Endothelial cell of umbilical vein (primary cell): ENCODE results near the gene S100P. TPM values are rescaled to one million over a fixed set of nuclear protein-coding genes. Genes with fewer than 3 reads are reported as not detected.

ENCODE experiments used
- BruUV-seq: library from RNA; stranded (reverse); fragments of 400-500 nt; replicated peaks from 2 replicates; lab custom pipeline; 2021; lab: Mats Ljungman, UMichigan
- CTCF ChIA-PET: fragments of 300-600, 350-600 bp; sonication (Branson Sonifier 250); formaldehyde crosslinking; loops from one replicate; lab custom pipeline; 2021; ENCODE audit warnings: antibody characterized with exemption, inconsistent platforms; lab: Charles Lee
- POLR2A ChIA-PET: fragments of 300-600, 350-600 bp; sonication (Branson Sonifier 250); formaldehyde crosslinking; loops from one replicate; lab custom pipeline; 2021; ENCODE audit warnings: antibody characterized with exemption, inconsistent platforms; lab: Charles Lee
- DNase-seq: peaks from one replicate; pipeline ENCODE4 v3.0.0-alpha.2; 2011; ENCODE audit warnings: low read depth, low spot score
- FAIRE-seq: peaks from 2 replicates; lab custom pipeline; 2011; peaks lifted over from hg19 to GRCh38; lab: Jason Lieb, UNC
- H2AFZ ChIP-seq: 2 replicates; pipeline ENCODE4 v1.6.0; 2012; ENCODE audit warnings: low read depth, low read length, control low read depth, inconsistent platforms
- H3K27ac ChIP-seq: 2 replicates; pipeline ENCODE4 v1.5.1; 2011; ENCODE audit warnings: low read depth, mild to moderate bottlenecking, control low read depth, low read length, moderate library complexity; ENCODE audit not compliant: insufficient read depth
- H3K27me3 ChIP-seq, 2 experiments: 2 replicates each; pipeline versions ENCODE4 v1.6.0 to v1.6.1; 2011; ENCODE audit warnings: low read length in 2 of 2, mixed read lengths in 1 of 2; ENCODE audit not compliant: control insufficient read depth in 2 of 2, insufficient read depth in 2 of 2
- H3K36me3 ChIP-seq, 2 experiments: 2 replicates in 1 of 2; 3 replicates in 1 of 2; pipeline ENCODE4 v1.5.1; 2011; ENCODE audit warnings: low read length in 2 of 2, mild to moderate bottlenecking in 1 of 2, moderate library complexity in 1 of 2; ENCODE audit not compliant: control insufficient read depth in 2 of 2, insufficient read depth in 2 of 2; ENCODE audit errors: extremely low read depth in 1 of 2
- H3K4me1 ChIP-seq: 3 replicates; pipeline ENCODE4 v1.5.1; 2011; ENCODE audit warnings: mild to moderate bottlenecking, low read length; ENCODE audit not compliant: control insufficient read depth, insufficient read depth; ENCODE audit errors: extremely low read depth
- H3K4me2 ChIP-seq: 2 replicates; pipeline ENCODE4 v1.6.1; 2011; ENCODE audit warnings: low read length, control low read depth, mixed read lengths; ENCODE audit not compliant: insufficient read depth
- H3K4me3 ChIP-seq, 3 experiments: fragments of 200-600 bp in 1 of 3; sonication (generic), shearing (Covaris generic) in 1 of 3; replicated peaks in 1 of 3; 2 replicates each; pipeline ENCODE4 v1.5.1; 2011 to 2016; ENCODE audit warnings: control low read depth in 3 of 3, low read length in 3 of 3, mild to moderate bottlenecking in 2 of 3, inconsistent platforms in 1 of 3, low read depth in 1 of 3, moderate library complexity in 1 of 3; ENCODE audit not compliant: insufficient read depth in 1 of 3
- H3K79me2 ChIP-seq: 2 replicates; pipeline ENCODE4 v1.6.0; 2012; ENCODE audit warnings: low read length, inconsistent platforms; ENCODE audit not compliant: control insufficient read depth, insufficient read depth
- H3K9ac ChIP-seq: replicated peaks from 2 replicates; pipeline ENCODE3; 2011; ENCODE audit warnings: low read length, control low read depth; ENCODE audit not compliant: insufficient read depth; ENCODE audit errors: extremely low read depth
- H3K9me1 ChIP-seq: replicated peaks from 3 replicates; pipeline ENCODE4 v1.6.0; 2011; ENCODE audit warnings: mild to moderate bottlenecking, low read length; ENCODE audit not compliant: control insufficient read depth, insufficient read depth; ENCODE audit errors: extremely low read depth
- H3K9me3 ChIP-seq: replicated peaks from 2 replicates; pipeline ENCODE4 v1.5.1; 2012; ENCODE audit warnings: low read length, inconsistent platforms; ENCODE audit not compliant: control insufficient read depth, insufficient read depth
- H4K20me1 ChIP-seq: replicated peaks from 2 replicates; pipeline ENCODE3; 2011; ENCODE audit warnings: mild to moderate bottlenecking, low read length; ENCODE audit not compliant: control insufficient read depth, insufficient read depth; ENCODE audit errors: extremely low read depth
- CTCF ChIP-seq, 2 donors: IDR thresholded peaks; 1 replicate in 1 of 2; 2 replicates in 1 of 2; pipeline ENCODE4 v1.5.1; 2011; ENCODE audit warnings: low read length in 2 of 2, mild to moderate bottlenecking in 2 of 2, moderate library complexity in 2 of 2, control low read depth in 1 of 2, inconsistent platforms in 1 of 2, low read depth in 1 of 2; ENCODE audit not compliant: insufficient read depth in 1 of 2; ENCODE audit errors: extremely low read depth in 1 of 2
- EZH2 ChIP-seq: IDR thresholded peaks from 2 replicates; pipeline ENCODE4 v1.6.1; 2012; ENCODE audit warnings: borderline replicate concordance, low read depth, mild to moderate bottlenecking, moderate library complexity, low read length, inconsistent platforms; ENCODE audit not compliant: severe bottlenecking
- FOS ChIP-seq: IDR thresholded peaks from 2 replicates; pipeline ENCODE4 v1.6.1; 2011; ENCODE audit warnings: mild to moderate bottlenecking, low read length, moderate library complexity, borderline replicate concordance; ENCODE audit not compliant: insufficient read depth
- GATA2 ChIP-seq: IDR thresholded peaks from 2 replicates; pipeline ENCODE4 v1.7.0; 2011; ENCODE audit warnings: low read depth, mild to moderate bottlenecking, moderate library complexity, mixed read lengths, low read length; ENCODE audit not compliant: insufficient read length, insufficient read depth
- JUN ChIP-seq: IDR thresholded peaks from 2 replicates; pipeline ENCODE4 v1.6.1; 2011; ENCODE audit warnings: borderline replicate concordance, low read depth; ENCODE audit not compliant: insufficient read length, insufficient read depth
- MAX ChIP-seq: IDR thresholded peaks from 2 replicates; pipeline ENCODE4 v1.6.1; 2011; ENCODE audit not compliant: insufficient read depth, insufficient read length
- MYC ChIP-seq: IDR thresholded peaks from one replicate; pipeline ENCODE4 v1.6.1; 2011; ENCODE audit warnings: mild to moderate bottlenecking, low read depth, low read length
- POLR2A ChIP-seq: IDR thresholded peaks from 2 replicates; pipeline ENCODE4 v1.6.1; 2012; ENCODE audit warnings: low read depth, mild to moderate bottlenecking, control low read depth, low read length
- POLR2AphosphoS5 ChIP-seq: IDR thresholded peaks from 2 replicates; pipeline ENCODE4 v1.6.1; 2012; ENCODE audit warnings: low read depth, mild to moderate bottlenecking, control low read depth, low read length, moderate library complexity; ENCODE audit not compliant: insufficient read depth
- dilution Hi-C: fragments of 300-500 bp; cut with MboI; formaldehyde crosslinking; loops from one replicate; pipeline ENCODE4 v1.15.0; 2019; ENCODE audit warnings: low sequenced_read_pairs; ENCODE audit not compliant: extremely low pct_ligation_motif_present
- intact Hi-C: fragments of 100-400 bp; cut with micrococcal nuclease; formaldehyde crosslinking; loops from one replicate; pipeline ENCODE4 v1.10.0; 2022
- polyA plus RNA-seq, 4 experiments: library from polyadenylated mRNA; depleted of rRNA in 3 of 4; stranded (reverse) in 3 of 4; unstranded in 1 of 4; fragments of >200 nt; gene quantifications; 2 replicates each; pipeline versions ENCODE4 v1.2.1 to v1.2.3, GENCODE V29; 2011 to 2012; ENCODE audit warnings: missing spikeins in 1 of 4
- total RNA-seq: library from RNA; stranded (reverse); gene quantifications from 2 replicates; pipeline ENCODE4 v1.2.3, GENCODE V29; 2021

S100P gene
- total and polyA plus RNA-seq, 2 donors (not counting 3 experiments of a cell fraction or from before 2014, with no cell fraction given): not detected

- Histone ChIP-seq H3K9me3 (no peaks in the 10 kb centered on the region), H3K9ac (no peak overlapping the region), H3K9me1 (no peaks in the 10 kb centered on the region), H3K36me3 (no peaks in the 10 kb centered on the region), H3K79me2 (peaks cover 15% of the 10 kb centered on the region), H4K20me1 (no peaks in the 10 kb centered on the region), H3K27me3 (peaks cover 4 to 5% of the 10 kb centered on the region in 2 experiments), H3K27ac (no peak overlapping the region), H2AFZ (peak overlapping the region; percentile 80), H3K4me1 (peaks cover 10% of the 10 kb centered on the region), H3K4me2 (peak overlapping the region; percentile 75), H3K4me3 (peak overlapping the region in 2 of 3 experiments; percentile 63 to 69)
- FAIRE-seq (no peak), DNase-seq (no peak)
- ChIA-PET CTCF (interaction anchor here (6.7 kb wide), 1 partner anchor 159 kb away, joined by 353 read pairs; no protein-coding TSS in a partner anchor), POLR2A (interaction anchor here (0.5 kb wide), 1 partner anchor 42 kb away, joined by 3 read pairs; no protein-coding TSS in a partner anchor)
- BruUV-seq: no TSS peak
- TF ChIP-seq EZH2 (no peak), GATA2 (no peak), MAX (no peak), JUN (no peak), CTCF (IDR thresholded peaks at IDR 0.05; ENCODE audit: extremely low read depth in 1 of 2, insufficient read depth in 1 of 2, low read depth in 1 of 2, low read length in 2 of 2) (no peak), FOS (no peak), POLR2A (no peak), POLR2AphosphoS5 (no peak), MYC (no peak)
- intact Hi-C loops (loop anchor here (1.0 to 2.0 kb wide), 2 partner anchors 41 to 353 kb away; partner anchors contain the start of gene GRPEL1), dilution Hi-C loops (no loop called here)
Measured at GRCh38 chr4:6715704-6716017, 22.0 kb downstream of the S100P start.
